Measurements from ENCODE around the gene RTN4R.
"Not testable (repeated sequence)": the region's sequence is repeated elsewhere in the genome, so short reads cannot be mapped to it uniquely, and the experiment has no call there.

The RTN4R gene

GRCh38 chr22:20312396-20313191 lies 44.5 kb upstream of the RTN4R start:
- Histone ChIP-seq H3K27ac (ENCODE audit: low read depth in 2 of 2, low read length in 2 of 2) (no peak overlapping the region), H3K9me3 (ENCODE audit: control insufficient read depth in 2 of 2, low read length in 2 of 2) (no peaks in the 10 kb centered on the region), H3K4me3 (ENCODE audit: low read length in 2 of 2) (no peak overlapping the region), H3K4me1 (ENCODE audit: control insufficient read depth in 2 of 2, insufficient read depth in 2 of 2, low read length in 2 of 2) (peaks cover 0 to 2% of the 10 kb centered on the region in 2 donors), H3K9ac (ENCODE audit: low read depth in 1 of 2, low read length in 2 of 2) (no peak overlapping the region), H3K27me3 (ENCODE audit: control insufficient read depth in 2 of 2, insufficient read depth in 2 of 2, low read length in 2 of 2) (no peaks in the 10 kb centered on the region), H3K36me3 (ENCODE audit: control insufficient read depth in 2 of 2, insufficient read depth in 2 of 2, low read length in 2 of 2) (no peaks in the 10 kb centered on the region)

GRCh38 chr22:20311249-20312062 lies 43.3 kb upstream of the RTN4R start:
- H3K9ac ChIP-seq (ENCODE audit: low read depth in 1 of 2, low read length in 2 of 2); H3K27ac ChIP-seq (ENCODE audit: low read depth in 2 of 2, low read length in 2 of 2); H3K36me3 ChIP-seq (ENCODE audit: control insufficient read depth in 2 of 2, insufficient read depth in 2 of 2, low read length in 2 of 2); H3K9me3 ChIP-seq (ENCODE audit: control insufficient read depth in 2 of 2, low read length in 2 of 2); H3K4me1 ChIP-seq (ENCODE audit: control insufficient read depth in 2 of 2, insufficient read depth in 2 of 2, low read length in 2 of 2); H3K4me3 ChIP-seq (ENCODE audit: low read length in 2 of 2); H3K27me3 ChIP-seq (ENCODE audit: control insufficient read depth in 2 of 2, insufficient read depth in 2 of 2, low read length in 2 of 2): not testable (repeated sequence)

GRCh38 chr22:20310773-20311172 lies 42.7 kb upstream of the RTN4R start:
- H3K9me3 ChIP-seq (ENCODE audit: control insufficient read depth in 2 of 2, low read length in 2 of 2); H3K27me3 ChIP-seq (ENCODE audit: control insufficient read depth in 2 of 2, insufficient read depth in 2 of 2, low read length in 2 of 2); H3K4me3 ChIP-seq (ENCODE audit: low read length in 2 of 2): not testable (repeated sequence)

GRCh38 chr22:20310180-20310579 lies 42.1 kb upstream of the RTN4R start:
- not testable (repeated sequence) for H3K9ac ChIP-seq (ENCODE audit: low read depth in 1 of 2, low read length in 2 of 2); H3K4me1 ChIP-seq (ENCODE audit: control insufficient read depth in 2 of 2, insufficient read depth in 2 of 2, low read length in 2 of 2); H3K36me3 ChIP-seq (ENCODE audit: control insufficient read depth in 2 of 2, insufficient read depth in 2 of 2, low read length in 2 of 2); H3K27me3 ChIP-seq (ENCODE audit: control insufficient read depth in 2 of 2, insufficient read depth in 2 of 2, low read length in 2 of 2); H3K9me3 ChIP-seq (ENCODE audit: control insufficient read depth in 2 of 2, low read length in 2 of 2); H3K27ac ChIP-seq (ENCODE audit: low read depth in 2 of 2, low read length in 2 of 2); H3K4me3 ChIP-seq (ENCODE audit: low read length in 2 of 2)

More at GRCh38 chr22:20310773-20311172, 42.7 kb upstream of the RTN4R start:
- H3K4me1 ChIP-seq (ENCODE audit: control insufficient read depth in 2 of 2, insufficient read depth in 2 of 2, low read length in 2 of 2); H3K36me3 ChIP-seq (ENCODE audit: control insufficient read depth in 2 of 2, insufficient read depth in 2 of 2, low read length in 2 of 2); H3K27ac ChIP-seq (ENCODE audit: low read depth in 2 of 2, low read length in 2 of 2); H3K9ac ChIP-seq (ENCODE audit: low read depth in 1 of 2, low read length in 2 of 2): not testable (repeated sequence)

GRCh38 chr22:20308806-20309650 lies 40.9 kb upstream of the RTN4R start:
- H3K27ac ChIP-seq (ENCODE audit: low read depth in 2 of 2, low read length in 2 of 2); H3K9me3 ChIP-seq (ENCODE audit: control insufficient read depth in 2 of 2, low read length in 2 of 2); H3K27me3 ChIP-seq (ENCODE audit: control insufficient read depth in 2 of 2, insufficient read depth in 2 of 2, low read length in 2 of 2): not testable (repeated sequence)

GRCh38 chr22:20307448-20308447 lies 39.6 kb upstream of the RTN4R start:
- not testable (repeated sequence) for H3K27ac ChIP-seq (ENCODE audit: low read depth in 2 of 2, low read length in 2 of 2); H3K36me3 ChIP-seq (ENCODE audit: control insufficient read depth in 2 of 2, insufficient read depth in 2 of 2, low read length in 2 of 2); H3K9ac ChIP-seq (ENCODE audit: low read depth in 1 of 2, low read length in 2 of 2); H3K27me3 ChIP-seq (ENCODE audit: control insufficient read depth in 2 of 2, insufficient read depth in 2 of 2, low read length in 2 of 2); H3K4me1 ChIP-seq (ENCODE audit: control insufficient read depth in 2 of 2, insufficient read depth in 2 of 2, low read length in 2 of 2); H3K4me3 ChIP-seq (ENCODE audit: low read length in 2 of 2); H3K9me3 ChIP-seq (ENCODE audit: control insufficient read depth in 2 of 2, low read length in 2 of 2)

More at GRCh38 chr22:20308806-20309650, 40.9 kb upstream of the RTN4R start:
- not testable (repeated sequence) for H3K36me3 ChIP-seq (ENCODE audit: control insufficient read depth in 2 of 2, insufficient read depth in 2 of 2, low read length in 2 of 2); H3K4me1 ChIP-seq (ENCODE audit: control insufficient read depth in 2 of 2, insufficient read depth in 2 of 2, low read length in 2 of 2); H3K4me3 ChIP-seq (ENCODE audit: low read length in 2 of 2); H3K9ac ChIP-seq (ENCODE audit: low read depth in 1 of 2, low read length in 2 of 2)

- not testable (repeated sequence) for H3K27me3 ChIP-seq (ENCODE audit: control insufficient read depth in 2 of 2, insufficient read depth in 2 of 2, low read length in 2 of 2); H3K36me3 ChIP-seq (ENCODE audit: control insufficient read depth in 2 of 2, insufficient read depth in 2 of 2, low read length in 2 of 2); H3K9ac ChIP-seq (ENCODE audit: low read depth in 1 of 2, low read length in 2 of 2); H3K9me3 ChIP-seq (ENCODE audit: control insufficient read depth in 2 of 2, low read length in 2 of 2); H3K27ac ChIP-seq (ENCODE audit: low read depth in 2 of 2, low read length in 2 of 2); H3K4me3 ChIP-seq (ENCODE audit: low read length in 2 of 2); H3K4me1 ChIP-seq (ENCODE audit: control insufficient read depth in 2 of 2, insufficient read depth in 2 of 2, low read length in 2 of 2)
These were observed 38.7 kb upstream of the RTN4R start for GRCh38 chr22:20306646-20307447.

GRCh38 chr22:20305894-20306645 lies 38.0 kb upstream of the RTN4R start:
- H3K9ac ChIP-seq (ENCODE audit: low read depth in 1 of 2, low read length in 2 of 2): no peak overlapping the region
- H3K27me3 ChIP-seq (ENCODE audit: control insufficient read depth in 2 of 2, insufficient read depth in 2 of 2, low read length in 2 of 2): peaks cover under 1 to 4% of the 10 kb centered on the region in 2 donors
- H3K4me3 ChIP-seq (ENCODE audit: low read length in 2 of 2): no peak overlapping the region
- H3K27ac ChIP-seq (ENCODE audit: low read depth in 2 of 2, low read length in 2 of 2): no peak overlapping the region
- H3K4me1 ChIP-seq (ENCODE audit: control insufficient read depth in 2 of 2, insufficient read depth in 2 of 2, low read length in 2 of 2): no peaks in the 10 kb centered on the region
- no peaks in the 10 kb centered on the region for H3K36me3 ChIP-seq (ENCODE audit: control insufficient read depth in 2 of 2, insufficient read depth in 2 of 2, low read length in 2 of 2)
- no peaks in the 10 kb centered on the region for H3K9me3 ChIP-seq (ENCODE audit: control insufficient read depth in 2 of 2, low read length in 2 of 2)

Measured in mucosa of rectum (tissue), 2 donors.